Measurements from ENCODE around the gene FASTKD2. TPM values are rescaled to one million over a fixed set of nuclear protein-coding genes. Genes with fewer than 3 reads are reported as not detected.

The FASTKD2 gene
- total and polyA plus RNA-seq, 2 experiments from 2014 or later, result 22.3 to 24.5 TPM

- Histone ChIP-seq H3K27me3 (no peaks in the 10 kb centered on the region), H3K36me3 (no peaks in the 10 kb centered on the region), H3K4me3 (no peak overlapping the region), H3K27ac (no peak overlapping the region), H3K4me1 (ENCODE audit: low read depth) (no peaks in the 10 kb centered on the region), H3K9me3 (ENCODE audit: low read depth) (no peaks in the 10 kb centered on the region)
- no peak for DNase-seq (ENCODE audit: low read depth in 1 of 2, low spot score in 1 of 2)
- TF ChIP-seq CTCF (IDR thresholded peaks at IDR 0.05; ENCODE audit: low read depth, low read length), result no peak
Measured at GRCh38 chr2:206814498-206814897, 49.1 kb downstream of the FASTKD2 start.

- no peak for TF ChIP-seq CTCF (IDR thresholded peaks at IDR 0.05; ENCODE audit: low read depth, low read length)
- no peak overlapping the region for H3K4me3 ChIP-seq
- no peaks in the 10 kb centered on the region for H3K9me3 ChIP-seq (ENCODE audit: low read depth)
- DNase-seq (ENCODE audit: low read depth in 1 of 2, low spot score in 1 of 2), result no peak
- H3K27ac ChIP-seq, result peak overlapping the region; percentile 18
- H3K4me1 ChIP-seq (ENCODE audit: low read depth), result peaks cover 21% of the 10 kb centered on the region
- no peaks in the 10 kb centered on the region for H3K36me3 ChIP-seq
- no peaks in the 10 kb centered on the region for H3K27me3 ChIP-seq
Measured at GRCh38 chr2:206820807-206821206, 55.4 kb downstream of the FASTKD2 start.

GRCh38 chr2:206823178-206823577 lies 57.8 kb downstream of the FASTKD2 start:
- peak overlapping the region; percentile 91 for H3K27ac ChIP-seq
- peak overlapping the region; percentile 8 for H3K4me3 ChIP-seq
- H3K27me3 ChIP-seq, result no peaks in the 10 kb centered on the region
- peaks cover 21% of the 10 kb centered on the region for H3K4me1 ChIP-seq (ENCODE audit: low read depth)
- H3K9me3 ChIP-seq (ENCODE audit: low read depth), result no peaks in the 10 kb centered on the region
- peak in 1 of 2 donors; percentile 82 for DNase-seq (ENCODE audit: low read depth in 1 of 2, low spot score in 1 of 2)
- no peak for TF ChIP-seq CTCF (IDR thresholded peaks at IDR 0.05; ENCODE audit: low read depth, low read length)
- no peaks in the 10 kb centered on the region for H3K36me3 ChIP-seq

- Histone ChIP-seq H3K36me3 (no peaks in the 10 kb centered on the region), H3K4me1 (ENCODE audit: low read depth) (peaks cover 21% of the 10 kb centered on the region), H3K9me3 (ENCODE audit: low read depth) (no peaks in the 10 kb centered on the region), H3K27me3 (no peaks in the 10 kb centered on the region), H3K27ac (peak overlapping the region; percentile 72), H3K4me3 (no peak overlapping the region)
- TF ChIP-seq CTCF (IDR thresholded peaks at IDR 0.05; ENCODE audit: low read depth, low read length), result no peak
- DNase-seq (ENCODE audit: low read depth in 1 of 2, low spot score in 1 of 2), result no peak
Measured at GRCh38 chr2:206824087-206824618, 58.7 kb downstream of the FASTKD2 start.

GRCh38 chr2:206824993-206825392 lies 59.6 kb downstream of the FASTKD2 start:
- no peak for TF ChIP-seq CTCF (IDR thresholded peaks at IDR 0.05; ENCODE audit: low read depth, low read length)
- no peak overlapping the region for H3K4me3 ChIP-seq
- no peaks in the 10 kb centered on the region for H3K9me3 ChIP-seq (ENCODE audit: low read depth)
- H3K36me3 ChIP-seq, result no peaks in the 10 kb centered on the region
- peak overlapping the region; percentile 72 for H3K27ac ChIP-seq
- H3K27me3 ChIP-seq, result no peaks in the 10 kb centered on the region
- peaks cover 21% of the 10 kb centered on the region for H3K4me1 ChIP-seq (ENCODE audit: low read depth)
- DNase-seq (ENCODE audit: low read depth in 1 of 2, low spot score in 1 of 2), result no peak
